Endothelial cell (in vitro differentiated cells): Measurements from ENCODE around the gene RNU6-8. TPM values are rescaled to one million over a fixed set of nuclear protein-coding genes. Genes with fewer than 3 reads are reported as not detected.
A peak's percentile ranks its signal among the peaks of the same experiment; 100 is the strongest.

Experiments used
- DNase-seq: peaks from one replicate; pipeline ENCODE4 v3.0.0; 2021; ENCODE audit warnings: low spot score
- H3K27ac Mint-ChIP-seq: one replicate; pipeline ENCODE4 v1.8.0; 2021; ENCODE audit warnings: mixed read lengths, inconsistent platforms; ENCODE audit not compliant: unreplicated experiment
- H3K27me3 Mint-ChIP-seq: one replicate; pipeline ENCODE4 v1.8.0; 2021; ENCODE audit warnings: mild to moderate bottlenecking, moderate library complexity, mixed read lengths, inconsistent platforms; ENCODE audit not compliant: unreplicated experiment
- H3K36me3 Mint-ChIP-seq: one replicate; pipeline ENCODE4 v1.8.0; 2021; ENCODE audit warnings: mild to moderate bottlenecking, low read depth, mixed read lengths, inconsistent platforms; ENCODE audit not compliant: unreplicated experiment
- H3K4me1 Mint-ChIP-seq: one replicate; pipeline ENCODE4 v1.8.0; 2021; ENCODE audit warnings: mild to moderate bottlenecking, mixed read lengths, inconsistent platforms; ENCODE audit not compliant: unreplicated experiment
- H3K4me3 Mint-ChIP-seq: one replicate; pipeline ENCODE4 v1.8.0; 2021; ENCODE audit warnings: mild to moderate bottlenecking, mixed read lengths, inconsistent platforms; ENCODE audit not compliant: unreplicated experiment
- H3K9me3 Mint-ChIP-seq: one replicate; pipeline ENCODE4 v1.8.0; 2021; ENCODE audit warnings: mixed read lengths, inconsistent platforms; ENCODE audit not compliant: unreplicated experiment
- CTCF ChIP-seq: fragments of 200-600 bp; sonication (generic); IDR thresholded peaks from one replicate; pipeline ENCODE4 v1.5.0; 2021; ENCODE audit warnings: antibody characterized with exemption; ENCODE audit not compliant: unreplicated experiment
- total RNA-seq: library from RNA; stranded (reverse); fragmentation: NEBNext Ultra II Directional; extraction: Animal tissue kit (Norgen Biotek cat#: 25700); gene quantifications from one replicate; pipeline ENCODE4 v1.2.1, GENCODE V29; 2021; ENCODE audit not compliant: unreplicated experiment

RNU6-8 gene
- total RNA-seq, 1 donor from 2014 or later, result not detected

- no peak overlapping the region for H3K27ac Mint-ChIP-seq
- H3K27me3 Mint-ChIP-seq, result no peaks in the 10 kb centered on the region
- no peak overlapping the region for H3K4me3 Mint-ChIP-seq
- no peak for DNase-seq
- H3K36me3 Mint-ChIP-seq, result no peaks in the 10 kb centered on the region
- no peaks in the 10 kb centered on the region for H3K9me3 Mint-ChIP-seq
- TF ChIP-seq CTCF, result no peak
- H3K4me1 Mint-ChIP-seq, result peaks cover 7% of the 10 kb centered on the region
Measured at GRCh38 chr14:32206552-32206951, 3.5 kb upstream of the RNU6-8 start.

GRCh38 chr14:32205984-32206383 is 2.9 kb upstream of the RNU6-8 start:
- no peak for DNase-seq
- H3K27ac Mint-ChIP-seq, result no peak overlapping the region
- no peaks in the 10 kb centered on the region for H3K36me3 Mint-ChIP-seq
- peaks cover 7% of the 10 kb centered on the region for H3K4me1 Mint-ChIP-seq
- H3K4me3 Mint-ChIP-seq, result no peak overlapping the region
- no peaks in the 10 kb centered on the region for H3K9me3 Mint-ChIP-seq
- no peaks in the 10 kb centered on the region for H3K27me3 Mint-ChIP-seq
- no peak for TF ChIP-seq CTCF

- no peaks in the 10 kb centered on the region for H3K36me3 Mint-ChIP-seq
- H3K27ac Mint-ChIP-seq, result no peak overlapping the region
- H3K9me3 Mint-ChIP-seq, result no peaks in the 10 kb centered on the region
- H3K27me3 Mint-ChIP-seq, result no peaks in the 10 kb centered on the region
- no peak for DNase-seq
- no peak overlapping the region for H3K4me3 Mint-ChIP-seq
- H3K4me1 Mint-ChIP-seq, result peaks cover 7% of the 10 kb centered on the region
- TF ChIP-seq CTCF, result no peak
Measured at GRCh38 chr14:32205554-32205953, 2.5 kb upstream of the RNU6-8 start.

GRCh38 chr14:32203928-32204357 is 874 bp upstream of the RNU6-8 start:
- DNase-seq, result peak; percentile 4
- Mint-ChIP-seq H3K27me3 (no peaks in the 10 kb centered on the region), H3K27ac (peak overlapping the region; percentile 83), H3K4me3 (peak overlapping the region; percentile 92), H3K36me3 (no peaks in the 10 kb centered on the region), H3K9me3 (no peaks in the 10 kb centered on the region), H3K4me1 (peaks cover 7% of the 10 kb centered on the region)
- no peak for TF ChIP-seq CTCF

- peak; percentile 5 for DNase-seq
- Mint-ChIP-seq H3K4me3 (peak overlapping the region; percentile 92), H3K27ac (peak overlapping the region; percentile 98)
Measured at GRCh38 chr14:32202491-32202997, 525 bp downstream of the RNU6-8 start.

More at GRCh38 chr14:32202491-32202997, 525 bp downstream of the RNU6-8 start:
- Mint-ChIP-seq H3K4me1 (peaks cover 7% of the 10 kb centered on the region), H3K9me3 (no peaks in the 10 kb centered on the region), H3K27me3 (no peaks in the 10 kb centered on the region), H3K36me3 (no peaks in the 10 kb centered on the region)
- TF ChIP-seq CTCF, result no peak
